LNCAP (cell line): ENCODE data around the gene UBN1.

Experiments
- TF ChIP-seq, protein P1 (sequence below): fragments of 450-650 bp; IDR thresholded peaks from 2 replicates; pipeline ENCODE4 v1.5.1; 2017; ENCODE audit warnings: mild to moderate bottlenecking

The UBN1 gene

GRCh38 chr16:4855371-4855770 lies 8.1 kb downstream of the UBN1 start:
- TF ChIP-seq, protein P1, sequence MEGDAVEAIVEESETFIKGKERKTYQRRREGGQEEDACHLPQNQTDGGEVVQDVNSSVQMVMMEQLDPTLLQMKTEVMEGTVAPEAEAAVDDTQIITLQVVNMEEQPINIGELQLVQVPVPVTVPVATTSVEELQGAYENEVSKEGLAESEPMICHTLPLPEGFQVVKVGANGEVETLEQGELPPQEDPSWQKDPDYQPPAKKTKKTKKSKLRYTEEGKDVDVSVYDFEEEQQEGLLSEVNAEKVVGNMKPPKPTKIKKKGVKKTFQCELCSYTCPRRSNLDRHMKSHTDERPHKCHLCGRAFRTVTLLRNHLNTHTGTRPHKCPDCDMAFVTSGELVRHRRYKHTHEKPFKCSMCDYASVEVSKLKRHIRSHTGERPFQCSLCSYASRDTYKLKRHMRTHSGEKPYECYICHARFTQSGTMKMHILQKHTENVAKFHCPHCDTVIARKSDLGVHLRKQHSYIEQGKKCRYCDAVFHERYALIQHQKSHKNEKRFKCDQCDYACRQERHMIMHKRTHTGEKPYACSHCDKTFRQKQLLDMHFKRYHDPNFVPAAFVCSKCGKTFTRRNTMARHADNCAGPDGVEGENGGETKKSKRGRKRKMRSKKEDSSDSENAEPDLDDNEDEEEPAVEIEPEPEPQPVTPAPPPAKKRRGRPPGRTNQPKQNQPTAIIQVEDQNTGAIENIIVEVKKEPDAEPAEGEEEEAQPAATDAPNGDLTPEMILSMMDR = no peak

- TF ChIP-seq, protein P1 = no peak
These were observed 8.5 kb downstream of the UBN1 start for GRCh38 chr16:4855804-4856203.

DNA sequence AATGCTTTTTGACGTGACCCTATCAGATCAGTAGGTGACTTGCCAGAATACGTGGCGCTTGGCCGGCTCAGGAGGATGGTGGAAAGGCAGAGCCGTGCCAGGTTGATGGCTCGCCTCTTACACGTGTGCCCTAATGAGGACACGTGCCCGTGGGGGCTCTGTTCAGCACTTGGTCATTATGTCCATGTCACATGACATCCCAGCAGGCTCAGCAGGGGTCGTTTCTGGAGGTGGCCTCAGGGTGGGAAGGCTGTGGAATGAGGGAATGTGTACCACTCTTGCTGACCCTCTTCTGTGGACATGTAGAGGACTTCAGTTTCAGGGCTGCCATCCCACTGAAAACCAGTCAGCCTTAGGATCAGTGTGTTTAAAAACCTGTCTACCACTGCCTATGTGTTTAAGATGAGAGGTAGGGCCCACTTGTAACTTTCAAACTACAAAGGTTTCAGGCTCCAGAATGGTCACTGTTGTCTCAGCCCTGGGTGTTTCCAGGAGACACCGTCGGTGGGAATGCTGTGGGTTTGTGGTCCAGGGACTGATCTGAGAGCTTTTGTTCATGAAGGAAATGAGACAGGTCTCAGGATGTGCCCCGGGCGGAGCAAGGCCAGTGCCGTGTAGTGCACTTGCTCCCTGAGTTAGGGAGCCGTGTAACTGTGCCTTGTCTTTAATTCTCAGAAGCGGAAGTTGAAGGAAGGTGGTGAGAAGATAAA lies 12.1 kb downstream of the UBN1 start:
- TF ChIP-seq, protein P1 = no peak

- TF ChIP-seq, protein P1 = no peak
These were observed 12.6 kb downstream of the UBN1 start for GRCh38 chr16:4859900-4860255.

DNA sequence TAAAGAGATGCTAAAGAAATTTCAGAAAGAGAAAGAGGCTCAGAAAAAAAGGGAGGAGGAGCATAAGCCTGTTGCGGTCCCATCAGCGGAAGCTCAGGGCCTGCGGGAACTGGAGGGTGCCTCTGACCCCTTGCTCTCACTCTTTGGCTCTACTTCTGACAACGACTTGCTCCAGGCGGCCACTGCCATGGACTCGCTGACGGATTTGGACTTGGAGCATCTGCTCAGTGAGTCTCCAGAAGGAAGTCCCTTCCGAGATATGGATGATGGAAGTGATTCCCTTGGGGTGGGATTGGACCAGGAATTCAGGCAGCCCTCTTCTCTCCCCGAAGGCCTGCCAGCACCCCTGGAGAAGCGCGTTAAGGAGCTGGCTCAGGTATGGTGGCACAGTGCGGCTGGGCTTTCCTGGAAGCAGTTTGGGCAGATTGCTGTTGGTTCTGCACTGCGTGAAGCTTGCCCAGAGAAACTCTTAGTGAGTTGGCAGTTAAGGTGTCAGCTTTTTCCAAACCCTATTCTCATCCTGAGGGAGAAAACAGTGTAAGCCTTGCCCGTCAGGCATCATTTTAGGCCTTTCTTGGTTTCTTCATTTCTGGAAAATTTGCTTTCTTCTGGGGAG lies 13.6 kb downstream of the UBN1 start:
- TF ChIP-seq, protein P1 = no peak

GRCh38 chr16:4862639-4863038 lies 15.4 kb downstream of the UBN1 start:
- TF ChIP-seq, protein P1 = no peak

- TF ChIP-seq, protein P1 = no peak
These were observed 17.4 kb downstream of the UBN1 start for GRCh38 chr16:4864728-4865127.
